Activated CD4-positive, alpha-beta T cell treated with anti-CD3 and anti-CD28 coated beads for 24 hours (primary cell): ENCODE data around the gene SERINC1.

Experiments used
- DNase-seq, 2 donors: peaks; one replicate each; pipeline ENCODE4 v3.0.0-alpha.2; 2020; ENCODE audit warnings: low read depth in 2 of 2

The SERINC1 gene

GRCh38 chr6:122432816-122433215 is 38.8 kb downstream of the SERINC1 start:
- no peak for DNase-seq

GRCh38 chr6:122431780-122432179 is 39.8 kb downstream of the SERINC1 start:
- DNase-seq, result no peak

- DNase-seq, result no peak
These were observed 42.3 kb downstream of the SERINC1 start for GRCh38 chr6:122429323-122429722.

GRCh38 chr6:122428781-122429180 is 42.8 kb downstream of the SERINC1 start:
- DNase-seq, result no peak

GRCh38 chr6:122426597-122426996 is 45.0 kb downstream of the SERINC1 start:
- no peak for DNase-seq

- DNase-seq, result no peak
These were observed 47.9 kb downstream of the SERINC1 start for GRCh38 chr6:122423734-122424133.

- DNase-seq, result no peak
These were observed 48.9 kb downstream of the SERINC1 start for GRCh38 chr6:122422614-122423267.

- DNase-seq, result no peak
These were observed 49.6 kb downstream of the SERINC1 start for GRCh38 chr6:122422003-122422402.

GRCh38 chr6:122416825-122417224 is 54.8 kb downstream of the SERINC1 start:
- no peak for DNase-seq

GRCh38 chr6:122412001-122412400 is 59.6 kb downstream of the SERINC1 start:
- no peak for DNase-seq

- no peak for DNase-seq
These were observed 62.7 kb downstream of the SERINC1 start for GRCh38 chr6:122408702-122409458.

GRCh38 chr6:122408240-122408639 is 63.4 kb downstream of the SERINC1 start:
- DNase-seq, result no peak

- no peak for DNase-seq
These were observed 63.9 kb downstream of the SERINC1 start for GRCh38 chr6:122407712-122408111.

GRCh38 chr6:122406187-122406586 is 65.4 kb downstream of the SERINC1 start:
- no peak for DNase-seq

- DNase-seq, result no peak
These were observed 66.2 kb downstream of the SERINC1 start for GRCh38 chr6:122405417-122405816.

- DNase-seq, result no peak
These were observed 67.2 kb downstream of the SERINC1 start for GRCh38 chr6:122404444-122404843.

GRCh38 chr6:122401104-122401503 is 70.5 kb downstream of the SERINC1 start:
- no peak for DNase-seq

GRCh38 chr6:122400462-122401089 is 71.0 kb downstream of the SERINC1 start:
- DNase-seq, result no peak

- DNase-seq, result peak in 1 of 2 donors; percentile 8
These were observed 71.5 kb downstream of the SERINC1 start for GRCh38 chr6:122400121-122400450.

GRCh38 chr6:122399348-122400120 is 72.1 kb downstream of the SERINC1 start, which contains the start of gene HSF2:
TSS of gene HSF2 (plus strand) at chr6:122399652. CDS start at chr6:122399738, 86 bp downstream.
- DNase-seq, result peak; percentile 84 to 89

- no peak for DNase-seq
These were observed 72.6 kb downstream of the SERINC1 start for GRCh38 chr6:122399055-122399347.

GRCh38 chr6:122394016-122394415 is 77.6 kb downstream of the SERINC1 start:
- DNase-seq, result no peak
